Measurements from ENCODE around the gene CD27. TPM values are rescaled to one million over a fixed set of nuclear protein-coding genes. Genes with fewer than 3 reads are reported as not detected.
"Not testable (repeated sequence)": the region's sequence is repeated elsewhere in the genome, so short reads cannot be mapped to it uniquely, and the experiment has no call there.

CD27 gene
- total RNA-seq, 1 experiment from 2014 or later, result not detected

DNA sequence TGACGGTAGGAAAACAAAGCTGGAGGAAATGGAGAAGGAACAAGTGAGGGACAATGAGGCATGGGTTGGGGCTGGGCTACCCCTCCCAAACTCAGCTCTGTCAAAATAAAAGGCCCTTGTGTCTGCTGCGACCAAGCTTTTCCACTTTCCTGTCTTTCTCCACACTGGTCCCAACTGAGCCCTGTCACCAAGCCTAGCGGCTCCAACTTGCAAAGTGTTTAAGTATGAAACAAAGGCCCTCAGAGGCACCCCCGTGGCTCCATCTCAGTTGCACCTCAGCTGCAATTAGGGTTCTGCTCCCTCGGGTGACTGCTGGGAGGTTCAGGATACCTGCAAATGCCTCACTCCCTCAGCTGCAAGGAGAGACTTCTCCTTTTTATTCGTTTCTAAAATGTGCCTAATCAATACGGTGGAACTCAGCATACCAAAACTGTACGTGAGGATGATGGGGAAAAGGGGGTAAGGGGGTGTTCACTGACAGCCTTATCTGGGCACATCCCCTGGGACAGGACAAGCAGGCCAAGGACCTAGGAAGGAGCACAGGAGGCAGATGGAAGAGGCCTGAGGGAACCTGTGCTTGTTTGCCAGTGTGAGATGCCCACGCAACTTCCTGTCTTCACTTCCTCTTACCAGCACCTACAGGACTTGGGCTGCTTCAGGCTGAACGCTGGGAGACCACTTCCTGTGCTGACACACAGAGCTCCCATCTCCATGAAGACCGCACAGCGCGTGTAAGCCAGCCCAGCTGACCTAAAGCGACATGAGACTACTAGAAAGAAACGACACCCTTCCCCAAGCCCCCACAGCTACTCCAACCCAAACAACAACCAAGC, 16.9 kb downstream of the CD27 start:
- peak; percentile 53 for DNase-seq (ENCODE audit: low read depth)

DNA sequence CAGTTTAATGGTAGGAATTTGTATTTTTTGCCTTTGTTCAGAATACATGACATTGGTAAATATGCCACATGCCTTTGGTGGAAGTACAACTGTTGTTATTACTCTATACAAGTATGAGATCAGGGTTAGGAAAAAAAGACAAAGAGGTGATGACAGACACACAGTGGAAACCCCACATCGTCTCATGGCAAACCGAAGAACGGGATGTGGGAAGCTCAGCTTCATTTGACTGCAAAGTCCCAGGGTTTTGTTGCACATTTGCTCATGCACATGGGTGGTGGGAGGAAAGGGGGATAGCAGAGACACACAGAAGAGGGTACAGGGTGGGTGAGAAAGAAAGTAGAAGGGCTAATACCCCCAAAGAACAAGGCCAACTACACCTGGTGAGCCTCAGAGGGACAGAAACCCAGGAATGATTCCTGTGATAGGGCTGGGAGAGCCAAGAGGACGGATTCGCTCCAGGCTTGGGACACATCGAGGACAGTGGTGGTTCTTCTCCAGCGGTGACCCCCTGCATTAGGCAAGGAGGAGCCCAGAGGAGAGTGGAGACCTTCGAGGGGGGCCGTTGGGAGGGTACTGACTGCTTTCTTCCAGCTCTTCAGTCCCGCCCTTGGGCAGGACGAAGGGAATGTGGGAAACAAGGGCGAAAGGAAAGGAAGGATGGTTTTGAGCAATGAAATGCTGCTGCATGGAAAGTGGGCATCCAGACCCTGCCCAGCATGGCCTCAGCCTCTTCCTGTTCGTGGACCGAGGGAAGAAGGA, 17.7 kb downstream of the CD27 start:
- DNase-seq (ENCODE audit: low read depth), result no peak

DNA sequence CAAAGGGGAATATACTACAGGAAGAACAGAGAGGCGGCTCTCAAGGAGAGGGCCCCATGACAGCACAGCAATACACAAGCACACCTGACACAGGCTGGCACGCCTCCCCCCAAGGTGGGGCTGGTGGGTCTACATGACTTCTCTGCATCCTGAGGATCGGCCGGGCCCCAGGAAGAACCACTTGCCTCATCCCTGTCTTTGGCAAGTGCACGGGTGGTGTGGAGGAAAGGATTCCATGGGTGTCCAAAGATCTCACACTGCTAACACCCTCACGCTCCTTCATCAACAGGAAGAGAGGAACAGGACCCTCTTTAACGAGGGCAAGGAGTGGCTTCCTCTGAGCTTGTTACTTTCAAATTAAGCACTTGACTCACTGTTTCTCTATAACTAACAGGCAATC, 18.5 kb downstream of the CD27 start:
- no peak for DNase-seq (ENCODE audit: low read depth)

DNA sequence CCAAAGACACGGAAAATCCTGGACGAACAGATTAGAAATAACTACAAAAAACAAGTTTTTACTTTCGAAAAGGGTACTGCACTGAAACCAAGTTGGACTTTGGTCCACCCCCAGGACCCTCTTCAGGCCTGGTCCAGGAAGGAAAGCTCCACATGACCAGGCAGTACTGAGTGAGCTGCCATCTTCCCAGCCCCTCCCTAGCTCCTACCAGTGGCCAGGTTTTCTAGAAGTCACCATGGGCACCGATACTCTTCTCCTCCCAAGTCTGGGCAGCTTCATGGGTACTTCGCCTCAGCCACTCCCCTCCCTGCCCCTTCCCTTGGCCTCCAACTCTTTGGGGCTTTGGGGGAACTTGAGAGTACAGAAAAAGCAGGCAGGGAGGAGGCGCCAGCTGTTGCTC, 19.1 kb downstream of the CD27 start:
- DNase-seq (ENCODE audit: low read depth), result no peak

DNA sequence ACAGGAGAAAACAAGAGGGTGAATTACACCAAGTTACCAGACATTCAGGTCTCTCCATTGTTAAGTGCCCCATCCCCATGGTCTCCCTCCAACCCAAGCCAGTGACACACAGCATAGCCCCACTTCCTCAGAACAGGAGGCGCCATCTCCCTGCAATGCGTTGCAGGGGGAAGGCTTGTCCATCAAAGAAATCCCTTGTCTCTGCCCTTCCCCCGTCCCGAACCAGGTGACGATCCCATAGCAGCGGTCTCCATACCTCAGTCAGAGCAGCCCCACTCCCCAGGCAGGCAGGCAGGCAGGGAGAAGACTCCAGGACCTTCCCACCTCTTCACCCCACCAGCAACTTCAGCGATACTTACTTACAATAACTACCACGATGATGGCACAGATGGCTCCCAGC, 19.8 kb downstream of the CD27 start:
- DNase-seq (ENCODE audit: low read depth), result no peak

DNA sequence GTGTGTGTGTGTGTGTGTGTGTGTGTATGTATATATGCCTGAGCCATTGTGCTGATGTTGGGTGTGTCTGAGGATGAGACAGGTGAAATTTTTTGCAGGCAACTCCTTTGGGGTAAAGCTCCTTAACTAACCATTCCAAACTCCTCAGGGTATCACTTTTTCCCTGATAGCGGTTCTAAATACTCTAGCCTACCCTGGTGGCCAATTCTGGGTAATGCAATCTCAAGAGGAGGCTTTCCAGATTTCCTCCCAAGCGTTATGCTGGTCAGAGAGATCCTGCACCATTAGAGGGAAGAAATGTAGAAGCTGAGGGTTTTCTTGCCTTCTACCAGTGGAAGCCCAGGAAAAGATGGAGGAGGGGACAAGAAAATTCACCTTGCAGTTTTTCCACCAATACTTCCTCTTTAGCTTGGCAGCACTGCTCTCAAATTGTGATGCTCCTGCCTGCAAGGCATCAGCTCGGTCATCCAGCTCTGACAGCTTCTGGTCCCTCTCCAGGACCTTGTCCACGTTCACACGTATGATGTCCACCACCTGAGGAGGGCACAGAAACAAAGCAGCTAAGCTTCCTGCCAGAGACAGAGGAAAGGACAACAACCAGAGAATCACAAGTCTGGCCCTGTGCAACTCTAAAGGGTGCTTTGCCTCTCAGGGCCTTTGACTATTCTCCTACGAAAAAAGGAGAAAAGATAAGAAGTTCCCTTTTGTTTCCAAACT, 20.9 kb downstream of the CD27 start:
- peak; percentile 61 for DNase-seq (ENCODE audit: low read depth)

DNA sequence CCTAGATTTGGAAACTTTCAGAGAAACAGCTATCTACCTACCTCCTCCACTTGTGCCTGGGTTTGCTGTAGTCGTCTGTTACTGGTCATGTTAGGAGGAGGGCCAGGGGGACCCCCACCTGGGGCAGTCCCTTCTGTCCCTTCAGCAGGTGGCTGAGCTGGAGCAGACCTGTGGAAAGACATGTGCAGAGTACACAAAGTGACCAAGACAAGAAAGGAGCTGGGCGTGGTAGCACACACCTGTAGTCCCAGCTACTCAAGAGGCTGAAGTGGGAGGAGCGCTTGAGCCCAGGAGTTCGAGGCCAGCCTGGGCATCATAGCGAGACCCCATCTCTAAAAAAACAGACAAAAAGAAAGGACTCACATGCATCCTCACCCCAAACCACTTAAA, 21.4 kb downstream of the CD27 start:
- DNase-seq (ENCODE audit: low read depth), result no peak

DNA sequence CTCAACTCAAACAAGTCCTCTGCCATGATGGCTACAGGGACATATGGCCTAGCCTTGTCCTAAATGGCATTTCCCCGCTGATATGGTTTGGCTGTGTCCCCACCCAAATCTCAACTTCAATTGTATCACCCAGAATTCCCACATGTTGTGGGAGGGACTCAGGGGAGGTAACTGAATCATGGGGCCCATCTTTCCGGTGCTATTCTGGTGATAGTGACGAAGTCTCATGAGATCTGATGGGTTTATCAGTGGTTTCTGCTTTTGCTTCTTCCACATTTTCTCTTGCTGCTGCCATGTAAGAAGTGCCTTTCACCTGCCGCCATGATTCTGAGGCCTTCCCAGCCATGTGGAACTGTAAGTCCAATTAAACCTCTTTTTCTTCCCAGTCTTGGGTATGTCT, 22.0 kb downstream of the CD27 start:
- DNase-seq (ENCODE audit: low read depth), result not testable (repeated sequence)

DNA sequence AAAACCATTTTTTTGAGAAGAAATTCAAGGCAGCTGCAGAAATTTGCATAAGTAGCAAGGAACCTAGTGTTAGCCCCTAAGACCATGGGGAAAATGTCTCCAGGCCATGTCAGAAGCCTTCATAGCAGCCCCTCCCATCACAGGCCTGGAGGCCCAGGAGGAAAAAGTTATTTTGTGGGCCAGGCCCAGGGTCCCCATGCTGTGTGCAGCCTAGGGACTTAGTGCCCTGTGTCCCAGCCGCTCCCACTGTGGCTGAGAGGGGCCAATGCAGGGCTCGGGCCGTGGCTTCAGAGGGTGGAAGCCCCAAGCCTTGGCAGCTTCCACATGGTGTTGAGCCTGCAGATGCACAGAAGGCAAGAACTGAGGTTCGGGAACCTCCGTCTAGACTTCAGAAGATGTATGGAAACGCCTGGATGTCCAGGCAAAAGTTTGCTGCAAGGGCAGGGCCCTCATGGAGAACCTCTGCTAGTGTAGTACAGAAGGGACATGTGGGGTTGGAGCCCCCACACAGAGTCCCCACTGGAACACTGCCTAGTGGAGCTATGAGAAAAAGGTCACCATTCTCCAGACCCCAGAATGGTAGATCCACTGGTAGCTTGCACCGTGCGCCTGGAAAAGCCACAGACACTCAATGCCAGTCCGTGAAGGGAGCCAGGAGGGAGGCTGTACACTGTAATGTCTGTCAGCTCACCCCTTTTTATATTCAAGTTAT, 23.0 kb downstream of the CD27 start:
- DNase-seq (ENCODE audit: low read depth), result not testable (repeated sequence)

DNA sequence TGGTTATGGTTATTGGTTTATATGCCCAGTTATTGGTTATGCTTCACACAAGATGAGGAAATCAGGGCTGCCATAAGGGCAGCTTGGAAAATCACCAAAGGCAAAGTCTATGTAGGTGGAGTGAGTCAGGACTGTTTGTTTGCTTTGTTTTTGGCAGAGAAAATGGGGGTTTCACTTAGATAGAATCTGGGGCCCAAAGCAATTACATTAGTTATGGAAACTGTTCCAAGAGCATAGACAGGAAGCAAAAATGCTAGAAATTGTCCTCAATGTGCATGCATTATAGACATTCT, 23.5 kb downstream of the CD27 start:
- no peak for DNase-seq (ENCODE audit: low read depth)

DNA sequence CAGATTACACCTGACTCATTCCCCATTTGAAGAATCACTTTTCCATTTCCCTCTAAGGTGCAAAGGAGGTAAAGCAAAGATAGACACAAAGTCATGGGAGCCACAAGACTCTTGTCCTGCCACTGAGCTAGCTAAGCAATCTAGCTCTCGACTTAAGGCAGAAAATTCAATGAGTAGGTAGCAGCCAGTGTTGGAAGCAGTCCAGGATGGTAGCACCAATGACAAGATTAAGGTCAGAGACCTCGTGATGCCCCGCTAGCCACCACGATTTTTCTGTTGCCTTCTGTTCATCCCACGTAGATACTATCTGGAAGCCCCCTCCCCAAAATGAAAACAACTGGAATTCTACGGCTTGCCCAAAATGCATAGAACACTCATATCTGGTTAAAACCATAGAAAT, 24.3 kb downstream of the CD27 start:
- DNase-seq (ENCODE audit: low read depth), result no peak

DNA sequence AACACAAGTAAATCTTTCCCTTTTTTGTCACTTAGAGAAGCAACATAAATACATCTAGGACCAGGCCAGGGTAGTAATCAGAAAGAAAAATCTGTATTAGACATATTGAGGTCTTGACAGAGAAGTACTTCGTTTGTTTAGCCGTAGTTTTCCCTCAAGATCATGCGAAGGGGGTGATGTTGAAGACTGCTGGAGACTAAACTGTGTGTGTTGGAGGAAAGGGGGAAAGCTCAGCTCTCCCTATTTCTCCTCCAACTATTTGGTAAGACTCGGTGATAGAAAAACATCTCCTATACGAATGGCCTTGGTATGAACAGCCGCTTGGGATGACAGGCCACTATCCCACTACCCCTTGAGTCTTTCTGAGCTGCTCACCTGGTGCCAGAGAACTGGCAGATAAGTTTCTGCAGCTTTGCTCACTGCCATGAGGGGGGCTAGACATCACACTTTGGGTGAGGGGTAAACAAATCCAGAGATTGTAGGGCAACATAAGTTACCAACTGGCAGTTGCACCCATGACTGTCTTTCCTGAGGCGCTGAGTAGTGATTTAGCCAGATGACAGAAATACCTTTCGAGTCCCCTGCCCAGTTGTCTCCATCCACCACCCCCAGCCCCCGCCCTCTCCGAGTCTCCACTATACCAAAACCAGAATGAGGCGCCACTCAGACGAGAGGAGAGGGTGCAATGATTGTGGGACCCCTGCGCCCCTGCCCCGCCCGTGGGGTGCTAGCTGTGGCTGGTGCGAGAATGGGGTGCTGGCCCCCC, 25.0 kb downstream of the CD27 start:
- no peak for DNase-seq (ENCODE audit: low read depth)

DNA sequence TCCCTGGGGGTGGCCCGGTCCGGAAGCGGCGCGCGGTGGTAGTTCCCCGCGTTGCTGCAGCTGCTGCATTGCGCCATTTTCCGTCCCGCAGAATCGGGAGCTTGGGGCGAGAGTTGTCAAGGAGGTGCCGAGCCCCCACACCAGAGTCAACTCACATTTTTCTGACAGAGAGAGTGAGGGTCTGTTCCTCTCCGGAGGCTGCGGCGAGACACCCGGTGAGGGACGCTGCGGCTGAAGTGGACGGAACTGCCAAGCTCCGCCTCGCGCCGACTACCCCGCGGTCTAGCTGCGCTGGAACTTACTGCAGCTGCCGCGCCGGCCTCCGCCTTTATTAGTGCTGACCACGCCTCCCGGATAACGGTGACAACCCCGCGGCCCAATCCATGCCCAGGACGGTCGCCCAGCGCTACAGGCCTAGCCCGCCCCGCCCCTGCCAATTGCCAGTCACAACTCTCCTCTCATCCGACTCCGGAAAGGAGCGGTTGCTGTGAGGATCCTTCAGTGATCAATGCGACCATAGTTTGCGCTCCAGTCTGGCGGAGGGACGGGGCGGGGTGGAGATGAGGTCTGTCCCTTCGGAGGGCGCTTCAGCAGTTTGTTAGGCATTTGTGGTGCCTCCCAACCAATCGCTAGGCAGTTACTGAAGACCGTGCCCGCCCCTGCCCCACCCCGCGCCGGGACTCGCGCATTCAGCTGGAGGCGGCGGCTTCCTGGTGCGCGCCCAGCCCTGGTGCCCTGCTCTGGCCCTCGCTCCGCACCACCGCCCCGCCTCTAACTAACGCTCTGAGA, 25.8 kb downstream of the CD27 start, which contains the start of gene VAMP1:
Gene VAMP1 (minus strand): TSS at position 303 of the 789 bp plus-strand sequence. CDS start 146 bp downstream, at position 157.
- DNase-seq (ENCODE audit: low read depth), result peak; percentile 96

DNA sequence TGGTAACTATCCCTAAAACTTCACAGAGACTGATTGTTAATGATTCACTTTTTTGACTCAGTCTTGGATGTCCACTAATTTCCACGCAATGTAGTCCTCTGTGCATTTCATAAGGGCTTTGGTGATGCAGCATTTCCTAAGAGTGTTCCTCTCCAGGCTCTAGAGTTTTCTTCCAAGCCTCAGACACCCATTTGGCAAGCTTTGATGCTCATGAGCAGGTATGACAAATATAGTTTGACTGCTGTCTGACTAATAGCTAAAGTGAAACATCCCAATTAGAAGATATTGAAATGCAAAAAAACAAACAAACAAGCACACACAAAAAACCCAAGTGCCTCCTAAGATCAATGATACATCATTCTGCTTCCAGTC, 27.2 kb downstream of the CD27 start:
- no peak for DNase-seq (ENCODE audit: low read depth)

DNA sequence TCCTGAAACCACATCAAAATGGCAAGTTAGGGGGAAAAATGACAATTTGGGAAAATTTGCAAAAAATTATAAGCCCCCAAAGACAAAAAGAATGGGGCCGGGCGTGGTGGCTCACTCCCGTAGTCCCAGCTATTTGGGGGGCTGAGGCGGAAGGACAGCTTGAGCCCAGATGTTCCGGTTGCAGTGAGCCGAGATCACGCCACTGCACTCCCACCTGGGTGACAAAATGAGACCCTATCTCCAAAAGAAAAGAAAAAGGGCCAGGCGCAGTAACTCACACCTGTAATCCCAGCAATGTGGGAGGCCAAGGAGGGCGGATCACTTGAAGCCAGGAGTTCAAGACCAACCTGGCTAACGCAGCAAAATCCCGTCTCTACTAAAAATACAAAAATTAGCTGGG, 27.7 kb downstream of the CD27 start:
- DNase-seq (ENCODE audit: low read depth), result no peak

DNA sequence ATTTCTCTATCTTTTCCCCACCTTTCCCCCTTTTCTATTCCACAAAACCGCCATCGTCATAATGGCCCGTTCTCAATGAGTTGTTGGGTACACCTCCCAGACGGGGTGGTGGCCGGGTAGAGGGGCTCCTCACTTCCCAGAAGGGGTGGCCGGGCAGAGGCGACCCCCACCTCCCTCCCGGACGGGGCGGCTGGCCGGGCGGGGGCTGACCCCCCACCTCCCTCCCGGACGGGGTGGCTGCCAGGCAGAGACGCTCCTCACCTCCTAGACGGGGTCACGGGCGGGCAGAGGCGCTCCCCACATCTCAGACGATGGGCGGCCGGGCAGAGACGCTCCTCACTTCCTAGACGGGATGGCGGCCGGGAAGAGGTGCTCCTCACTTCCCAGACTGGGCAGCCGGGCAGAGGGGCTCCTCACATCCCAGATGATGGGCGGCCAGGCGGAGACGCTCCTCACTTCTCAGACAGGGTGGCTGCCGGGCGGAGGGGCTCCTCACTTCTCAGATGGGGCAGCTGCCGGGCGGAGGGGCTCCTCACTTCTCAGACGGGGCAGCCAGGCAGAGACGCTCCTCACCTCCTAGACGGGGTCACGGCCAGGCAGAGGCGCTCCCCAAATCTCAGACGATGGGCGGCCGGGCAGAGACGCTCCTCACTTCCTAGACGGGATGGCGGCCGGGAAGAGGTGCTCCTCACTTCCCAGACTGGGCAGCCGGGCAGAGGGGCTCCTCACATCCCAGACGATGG, 30.6 kb downstream of the CD27 start:
- not testable (repeated sequence) for DNase-seq (ENCODE audit: low read depth)

DNA sequence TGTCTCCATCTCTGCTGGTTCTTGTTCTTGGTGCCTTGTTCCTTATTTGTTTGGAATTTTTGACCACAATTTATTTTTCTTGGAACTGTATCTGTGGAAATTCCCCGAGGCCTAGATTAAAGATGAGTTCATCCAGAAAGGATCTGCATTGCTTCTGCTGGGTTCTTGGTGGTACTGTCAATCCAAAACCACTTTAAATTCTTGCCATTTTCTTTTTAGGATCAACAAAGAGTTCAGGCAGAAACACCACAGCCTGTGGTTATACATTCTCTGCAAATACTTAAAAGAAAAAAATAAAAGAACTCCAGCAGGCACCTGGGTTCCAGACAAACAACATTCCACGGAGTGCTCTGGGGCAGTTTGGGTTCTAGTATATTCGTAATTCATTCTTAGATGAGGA, 31.7 kb downstream of the CD27 start:
- peak; percentile 81 for DNase-seq (ENCODE audit: low read depth)

DNA sequence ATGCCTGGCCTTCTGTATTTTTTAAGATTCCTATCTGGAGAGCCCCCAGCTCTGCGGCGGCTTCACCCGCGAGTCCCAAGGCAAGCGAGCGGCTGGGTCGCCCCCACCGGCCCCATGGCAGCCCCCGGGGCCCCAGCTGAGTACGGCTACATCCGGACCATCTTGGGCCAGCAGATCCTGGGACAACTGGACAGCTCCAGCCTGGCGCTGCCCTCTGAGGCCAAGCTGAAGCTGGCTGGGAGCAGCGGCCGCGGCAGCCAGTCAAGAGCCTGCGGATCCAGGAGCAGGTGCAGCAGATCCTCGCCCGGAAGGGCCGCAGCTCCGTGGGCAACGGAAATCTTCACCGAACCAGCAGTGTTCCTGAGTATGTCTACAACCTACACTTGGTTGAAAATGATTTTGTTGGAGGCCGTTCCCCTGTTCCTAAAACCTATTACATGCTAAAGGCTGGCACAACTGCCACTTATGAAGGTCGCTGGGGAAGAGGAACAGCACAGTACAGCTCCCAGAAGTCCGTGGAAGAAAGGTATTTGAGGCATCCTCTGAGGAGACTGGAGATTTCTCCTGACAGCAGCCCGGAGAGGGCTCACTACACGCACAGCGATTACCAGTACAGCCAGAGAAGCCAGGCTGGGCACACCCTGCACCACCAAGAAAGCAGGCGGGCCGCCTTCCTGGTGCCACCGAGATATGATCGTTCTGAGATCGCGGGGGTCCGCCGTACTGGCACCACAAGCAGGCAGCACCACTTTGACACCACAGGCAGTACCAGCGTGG, 33.0 kb downstream of the CD27 start:
- DNase-seq (ENCODE audit: low read depth), result not testable (repeated sequence)

DNA sequence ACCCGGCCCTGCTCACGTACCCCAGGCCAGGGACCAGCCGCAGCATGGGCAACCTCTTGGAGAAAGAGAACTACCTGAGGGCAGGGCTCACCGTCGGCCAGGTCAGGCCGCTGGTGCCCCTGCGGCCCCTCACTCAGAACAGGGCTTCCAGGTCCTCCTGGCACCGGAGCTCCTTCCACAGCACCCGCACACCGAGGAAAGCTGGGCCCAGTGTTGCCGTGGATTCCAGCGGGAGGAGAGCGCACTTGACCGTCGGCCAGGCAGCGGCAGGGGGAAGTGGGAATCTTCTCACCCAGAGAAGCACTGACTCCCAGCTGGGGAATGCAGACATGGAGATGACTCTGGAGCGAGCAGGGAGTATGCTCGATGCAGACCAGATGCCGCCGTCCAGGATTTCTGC, 33.7 kb downstream of the CD27 start:
- no peak for DNase-seq (ENCODE audit: low read depth)

Data from RPMI7951 (cell line).